ENCODE measurements around the gene CDKN1C. TPM values are rescaled to one million over a fixed set of nuclear protein-coding genes. Genes with fewer than 3 reads are reported as not detected.

CDKN1C gene
- total and polyA plus RNA-seq, 4 donors = 2.6 to 10.2 (median 3.5) TPM

DNA sequence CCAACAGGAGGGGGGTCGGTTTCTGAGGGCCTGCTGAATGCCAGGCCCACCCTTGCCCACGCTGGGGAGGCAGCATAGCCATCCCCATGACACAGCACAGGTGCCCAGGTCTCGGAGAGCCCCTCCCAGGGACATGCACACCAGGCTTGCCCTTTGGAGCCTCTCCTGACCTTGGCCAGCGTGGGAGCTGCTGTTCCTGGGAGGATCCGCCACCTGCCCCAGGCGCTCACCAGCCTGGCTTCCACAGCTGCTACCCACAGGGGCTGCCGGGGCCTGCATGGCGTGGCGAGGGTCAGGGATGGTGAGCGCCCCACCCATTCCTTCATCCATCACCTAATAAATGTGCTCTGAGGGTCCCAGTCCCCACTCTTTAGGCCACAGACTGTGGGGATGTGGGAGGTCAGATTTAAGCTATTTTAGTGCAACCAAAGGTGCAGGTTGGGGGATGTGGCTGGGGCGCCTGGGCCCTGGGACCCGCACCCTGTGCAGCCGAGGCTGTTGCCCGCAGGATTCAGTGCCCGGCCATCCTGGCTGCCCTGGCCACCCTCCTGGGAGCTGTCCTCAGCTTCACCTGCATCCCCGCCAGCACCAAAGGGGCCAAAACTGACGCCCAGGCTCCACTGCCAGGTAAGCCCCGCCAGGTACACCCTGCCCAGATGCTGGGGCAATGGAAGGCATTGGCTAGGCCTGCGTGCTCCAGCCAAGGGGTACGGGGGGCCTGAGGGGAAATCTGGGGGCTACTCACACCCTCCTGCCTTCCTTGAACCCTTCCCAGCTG lies 30.7 kb upstream of the CDKN1C start (continued):
- TF ChIP-seq RXRA (IDR thresholded peaks at IDR 0.05) (no peak), SP1 (IDR thresholded peaks at IDR 0.05) (no peak), HNF4G (IDR thresholded peaks at IDR 0.05) (no peak)

DNA sequence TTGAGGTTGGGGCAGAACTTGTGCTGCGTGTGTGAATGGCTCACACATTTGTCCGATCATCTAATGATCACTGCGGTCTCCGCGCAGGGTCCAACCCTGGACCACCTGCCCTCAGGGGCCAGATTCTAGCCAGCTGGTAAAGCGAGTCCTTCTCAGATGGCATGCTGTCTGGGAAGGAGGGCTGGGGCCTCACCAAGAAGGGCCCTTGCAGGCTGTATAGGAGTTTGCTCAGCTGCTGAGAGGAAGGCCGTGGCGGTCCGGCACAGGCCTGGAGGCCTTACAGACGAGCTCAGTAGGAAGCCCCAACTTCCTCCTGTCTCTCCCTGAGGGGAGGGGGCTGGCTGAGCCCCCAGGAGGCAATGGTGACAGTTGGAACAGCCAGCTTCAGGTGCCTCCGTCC lies 29.9 kb upstream of the CDKN1C start:
- Histone ChIP-seq H3K27ac (ENCODE audit: low read depth in 1 of 2, low read length in 2 of 2) (no peak overlapping the region), H3K9ac (ENCODE audit: low read depth in 1 of 2, low read length in 2 of 2) (no peak overlapping the region), H3K27me3 (ENCODE audit: control insufficient read depth in 4 of 4, insufficient read depth in 4 of 4, low read length in 3 of 4) (no peaks in the 10 kb centered on the region), H3K9me3 (ENCODE audit: control insufficient read depth in 4 of 4, low read length in 3 of 4) (no peaks in the 10 kb centered on the region), H3K36me3 (ENCODE audit: control insufficient read depth in 4 of 4, insufficient read depth in 3 of 4, low read depth in 1 of 4, low read length in 3 of 4) (peaks cover 0 to 4% (median 0%) of the 10 kb centered on the region in 4 donors), H3K4me1 (ENCODE audit: control insufficient read depth in 4 of 4, insufficient read depth in 4 of 4, low read length in 3 of 4) (no peaks in the 10 kb centered on the region), H3K4me3 (ENCODE audit: low read depth in 1 of 3, low read length in 3 of 3) (no peak overlapping the region)
- no peak for TF ChIP-seq GABPA (IDR thresholded peaks at IDR 0.05 in 1 of 2, conservative IDR thresholded peaks at IDR 0.05 in 1 of 2)
- TF ChIP-seq HNF4A (conservative IDR thresholded peaks at IDR 0.05) = no peak
- TF ChIP-seq, protein P1, sequence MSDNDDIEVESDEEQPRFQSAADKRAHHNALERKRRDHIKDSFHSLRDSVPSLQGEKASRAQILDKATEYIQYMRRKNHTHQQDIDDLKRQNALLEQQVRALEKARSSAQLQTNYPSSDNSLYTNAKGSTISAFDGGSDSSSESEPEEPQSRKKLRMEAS (IDR thresholded peaks at IDR 0.05) = no peak
- no peak for TF ChIP-seq FOXA1 (IDR thresholded peaks at IDR 0.05)
- no peak for TF ChIP-seq TAF1 (conservative IDR thresholded peaks at IDR 0.05)
- TF ChIP-seq, protein P2, sequence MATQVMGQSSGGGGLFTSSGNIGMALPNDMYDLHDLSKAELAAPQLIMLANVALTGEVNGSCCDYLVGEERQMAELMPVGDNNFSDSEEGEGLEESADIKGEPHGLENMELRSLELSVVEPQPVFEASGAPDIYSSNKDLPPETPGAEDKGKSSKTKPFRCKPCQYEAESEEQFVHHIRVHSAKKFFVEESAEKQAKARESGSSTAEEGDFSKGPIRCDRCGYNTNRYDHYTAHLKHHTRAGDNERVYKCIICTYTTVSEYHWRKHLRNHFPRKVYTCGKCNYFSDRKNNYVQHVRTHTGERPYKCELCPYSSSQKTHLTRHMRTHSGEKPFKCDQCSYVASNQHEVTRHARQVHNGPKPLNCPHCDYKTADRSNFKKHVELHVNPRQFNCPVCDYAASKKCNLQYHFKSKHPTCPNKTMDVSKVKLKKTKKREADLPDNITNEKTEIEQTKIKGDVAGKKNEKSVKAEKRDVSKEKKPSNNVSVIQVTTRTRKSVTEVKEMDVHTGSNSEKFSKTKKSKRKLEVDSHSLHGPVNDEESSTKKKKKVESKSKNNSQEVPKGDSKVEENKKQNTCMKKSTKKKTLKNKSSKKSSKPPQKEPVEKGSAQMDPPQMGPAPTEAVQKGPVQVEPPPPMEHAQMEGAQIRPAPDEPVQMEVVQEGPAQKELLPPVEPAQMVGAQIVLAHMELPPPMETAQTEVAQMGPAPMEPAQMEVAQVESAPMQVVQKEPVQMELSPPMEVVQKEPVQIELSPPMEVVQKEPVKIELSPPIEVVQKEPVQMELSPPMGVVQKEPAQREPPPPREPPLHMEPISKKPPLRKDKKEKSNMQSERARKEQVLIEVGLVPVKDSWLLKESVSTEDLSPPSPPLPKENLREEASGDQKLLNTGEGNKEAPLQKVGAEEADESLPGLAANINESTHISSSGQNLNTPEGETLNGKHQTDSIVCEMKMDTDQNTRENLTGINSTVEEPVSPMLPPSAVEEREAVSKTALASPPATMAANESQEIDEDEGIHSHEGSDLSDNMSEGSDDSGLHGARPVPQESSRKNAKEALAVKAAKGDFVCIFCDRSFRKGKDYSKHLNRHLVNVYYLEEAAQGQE (IDR thresholded peaks at IDR 0.05) = no peak
- TF ChIP-seq RAD21 (IDR thresholded peaks at IDR 0.05) = no peak
- no peak for TF ChIP-seq HNF4G (IDR thresholded peaks at IDR 0.05)
- WGBS = 91% methylated on average over 11 of the region's 11 CpGs
- DNase-seq (ENCODE audit: low spot score) = no peak

DNA sequence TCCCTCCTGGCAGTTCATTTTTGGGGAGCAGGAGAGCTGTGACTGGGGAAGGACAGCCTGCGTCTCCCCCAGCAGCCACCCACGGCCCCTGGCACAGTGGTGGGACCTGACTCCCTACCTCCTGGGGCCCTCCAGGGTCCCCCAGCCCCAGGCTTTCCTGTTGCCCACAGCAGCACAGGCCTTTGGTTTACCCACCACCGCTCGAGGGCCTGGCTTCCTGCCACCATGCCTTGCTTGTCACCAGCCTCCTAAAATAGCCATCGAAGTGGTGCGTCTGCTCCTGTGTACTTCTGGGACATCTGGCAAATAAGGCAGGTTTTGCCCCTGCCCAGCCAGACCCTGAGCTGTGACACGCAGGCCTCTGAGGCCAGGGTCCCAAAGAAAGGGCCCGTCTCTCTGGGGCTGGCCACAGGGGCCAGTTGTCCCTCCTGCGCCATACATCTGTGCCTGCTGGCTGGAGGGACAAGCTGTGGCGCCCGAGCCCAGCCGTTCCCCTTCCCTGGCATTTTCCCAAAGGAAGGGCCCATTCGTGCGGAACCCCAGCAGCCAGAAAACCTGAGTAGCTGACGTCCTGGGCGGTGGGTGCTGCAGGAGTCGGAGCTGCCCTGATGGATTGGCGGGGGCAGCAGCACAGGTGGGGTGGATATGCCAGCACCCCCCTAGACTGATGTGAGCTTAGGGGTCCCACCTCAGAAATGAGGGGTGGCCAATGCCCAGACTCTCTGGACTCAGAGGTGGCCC lies 29.1 kb upstream of the CDKN1C start:
- no peak for TF ChIP-seq NR2F2 (IDR thresholded peaks at IDR 0.05)
- TF ChIP-seq SP1 (IDR thresholded peaks at IDR 0.05) = no peak
- no peak for TF ChIP-seq RAD21 (IDR thresholded peaks at IDR 0.05)
- TF ChIP-seq, protein P3, sequence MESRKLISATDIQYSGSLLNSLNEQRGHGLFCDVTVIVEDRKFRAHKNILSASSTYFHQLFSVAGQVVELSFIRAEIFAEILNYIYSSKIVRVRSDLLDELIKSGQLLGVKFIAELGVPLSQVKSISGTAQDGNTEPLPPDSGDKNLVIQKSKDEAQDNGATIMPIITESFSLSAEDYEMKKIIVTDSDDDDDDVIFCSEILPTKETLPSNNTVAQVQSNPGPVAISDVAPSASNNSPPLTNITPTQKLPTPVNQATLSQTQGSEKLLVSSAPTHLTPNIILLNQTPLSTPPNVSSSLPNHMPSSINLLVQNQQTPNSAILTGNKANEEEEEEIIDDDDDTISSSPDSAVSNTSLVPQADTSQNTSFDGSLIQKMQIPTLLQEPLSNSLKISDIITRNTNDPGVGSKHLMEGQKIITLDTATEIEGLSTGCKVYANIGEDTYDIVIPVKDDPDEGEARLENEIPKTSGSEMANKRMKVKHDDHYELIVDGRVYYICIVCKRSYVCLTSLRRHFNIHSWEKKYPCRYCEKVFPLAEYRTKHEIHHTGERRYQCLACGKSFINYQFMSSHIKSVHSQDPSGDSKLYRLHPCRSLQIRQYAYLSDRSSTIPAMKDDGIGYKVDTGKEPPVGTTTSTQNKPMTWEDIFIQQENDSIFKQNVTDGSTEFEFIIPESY (IDR thresholded peaks at IDR 0.05) = no peak
- no peak for TF ChIP-seq RXRA (IDR thresholded peaks at IDR 0.05)
- TF ChIP-seq HNF4A (conservative IDR thresholded peaks at IDR 0.05) = no peak
- TF ChIP-seq, protein P4, sequence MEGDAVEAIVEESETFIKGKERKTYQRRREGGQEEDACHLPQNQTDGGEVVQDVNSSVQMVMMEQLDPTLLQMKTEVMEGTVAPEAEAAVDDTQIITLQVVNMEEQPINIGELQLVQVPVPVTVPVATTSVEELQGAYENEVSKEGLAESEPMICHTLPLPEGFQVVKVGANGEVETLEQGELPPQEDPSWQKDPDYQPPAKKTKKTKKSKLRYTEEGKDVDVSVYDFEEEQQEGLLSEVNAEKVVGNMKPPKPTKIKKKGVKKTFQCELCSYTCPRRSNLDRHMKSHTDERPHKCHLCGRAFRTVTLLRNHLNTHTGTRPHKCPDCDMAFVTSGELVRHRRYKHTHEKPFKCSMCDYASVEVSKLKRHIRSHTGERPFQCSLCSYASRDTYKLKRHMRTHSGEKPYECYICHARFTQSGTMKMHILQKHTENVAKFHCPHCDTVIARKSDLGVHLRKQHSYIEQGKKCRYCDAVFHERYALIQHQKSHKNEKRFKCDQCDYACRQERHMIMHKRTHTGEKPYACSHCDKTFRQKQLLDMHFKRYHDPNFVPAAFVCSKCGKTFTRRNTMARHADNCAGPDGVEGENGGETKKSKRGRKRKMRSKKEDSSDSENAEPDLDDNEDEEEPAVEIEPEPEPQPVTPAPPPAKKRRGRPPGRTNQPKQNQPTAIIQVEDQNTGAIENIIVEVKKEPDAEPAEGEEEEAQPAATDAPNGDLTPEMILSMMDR (IDR thresholded peaks at IDR 0.05; ENCODE audit: low read depth, low read length, missing input control) = no peak
- TF ChIP-seq TAF1 (conservative IDR thresholded peaks at IDR 0.05) = no peak
- TF ChIP-seq FOXA2 (IDR thresholded peaks at IDR 0.05) = no peak
- TF ChIP-seq JUND (IDR thresholded peaks at IDR 0.05) = no peak
- TF ChIP-seq FOXA1 (IDR thresholded peaks at IDR 0.05) = no peak
- 87% methylated on average over 18 of the region's 18 CpGs for WGBS
- H3K4me3 ChIP-seq (ENCODE audit: low read depth in 1 of 3, low read length in 3 of 3) = no peak overlapping the region
- DNase-seq (ENCODE audit: low spot score) = no peak
- no peaks in the 10 kb centered on the region for H3K27me3 ChIP-seq (ENCODE audit: control insufficient read depth in 4 of 4, insufficient read depth in 4 of 4, low read length in 3 of 4)
- H3K27ac ChIP-seq (ENCODE audit: low read depth in 1 of 2, low read length in 2 of 2) = no peak overlapping the region
- H3K9ac ChIP-seq (ENCODE audit: low read depth in 1 of 2, low read length in 2 of 2) = no peak overlapping the region
- peaks cover 0 to 4% (median 0%) of the 10 kb centered on the region in 4 donors for H3K36me3 ChIP-seq (ENCODE audit: control insufficient read depth in 4 of 4, insufficient read depth in 3 of 4, low read depth in 1 of 4, low read length in 3 of 4)
- no peaks in the 10 kb centered on the region for H3K4me1 ChIP-seq (ENCODE audit: control insufficient read depth in 4 of 4, insufficient read depth in 4 of 4, low read length in 3 of 4)
- no peaks in the 10 kb centered on the region for H3K9me3 ChIP-seq (ENCODE audit: control insufficient read depth in 4 of 4, low read length in 3 of 4)

All from liver (tissue), 9 donors.